GM23338 (cell line): ENCODE results near the gene CEP44. TPM values are rescaled to one million over a fixed set of nuclear protein-coding genes. Genes with fewer than 3 reads are reported as not detected.
A peak's percentile ranks its signal among the peaks of the same experiment; 100 is the strongest.

ENCODE experiments used
- ATAC-seq: fragments of 200-7000 bp; cut with Tn5 transposase; 3 replicates; pipeline ENCODE4 v1.9.1; 2020
- DNase-seq: peaks from one replicate; pipeline ENCODE4 v3.0.0-alpha.2; 2015; ENCODE audit warnings: low spot score
- H2AFZ ChIP-seq: fragments of 200-600 bp; sonication (generic); 2 replicates; pipeline ENCODE4 v1.8.0; 2016; ENCODE audit warnings: antibody characterized with exemption, mild to moderate bottlenecking, moderate library complexity
- H3F3A ChIP-seq: fragments of 200-600 bp; sonication (generic); replicated peaks from 2 replicates; pipeline ENCODE4 v1.8.0; 2017; ENCODE audit warnings: antibody characterized with exemption, mixed run types, low read depth
- H3K27ac ChIP-seq: fragments of 200-600 bp; sonication (generic); 2 replicates; pipeline ENCODE4 v1.6.1; 2016; ENCODE audit warnings: low read depth
- H3K27me3 ChIP-seq: fragments of 200-600 bp; sonication (generic); 2 replicates; pipeline ENCODE4 v1.8.0; 2016; ENCODE audit warnings: mild to moderate bottlenecking, mixed run types, moderate library complexity; ENCODE audit not compliant: insufficient read depth
- H3K36me3 ChIP-seq: fragments of 200-600 bp; sonication (generic); 2 replicates; pipeline ENCODE4 v1.8.0; 2016; ENCODE audit warnings: mild to moderate bottlenecking; ENCODE audit not compliant: insufficient read depth
- H3K4me1 ChIP-seq: fragments of 200-600 bp; sonication (generic); 2 replicates; pipeline ENCODE4 v1.8.0; 2016; ENCODE audit warnings: mild to moderate bottlenecking, moderate library complexity; ENCODE audit not compliant: insufficient read depth
- H3K4me2 ChIP-seq: fragments of 200-600 bp; sonication (generic); 2 replicates; pipeline ENCODE4 v1.7.1; 2017; ENCODE audit warnings: mixed run types
- H3K4me3 ChIP-seq: fragments of 200-600 bp; sonication (generic); 2 replicates; pipeline ENCODE4 v1.6.1; 2016; ENCODE audit warnings: mixed run types
- H3K79me2 ChIP-seq: fragments of 200-600 bp; sonication (generic); replicated peaks from 2 replicates; pipeline ENCODE4 v1.8.0; 2017; ENCODE audit warnings: mild to moderate bottlenecking; ENCODE audit not compliant: insufficient read depth
- H3K9me2 ChIP-seq: fragments of 200-600 bp; sonication (generic); 2 replicates; pipeline ENCODE4 v1.8.0; 2017; ENCODE audit not compliant: insufficient read depth
- H4K20me1 ChIP-seq: fragments of 200-600 bp; sonication (generic); replicated peaks from 2 replicates; pipeline ENCODE4 v1.8.0; 2017; ENCODE audit warnings: mild to moderate bottlenecking; ENCODE audit not compliant: insufficient read depth
- H3K27ac Mint-ChIP-seq: 2 replicates; pipeline ENCODE4 v1.8.0; 2020; ENCODE audit warnings: inconsistent platforms, mild to moderate bottlenecking, moderate library complexity, mixed read lengths
- H3K27me3 Mint-ChIP-seq: 3 replicates; pipeline ENCODE4 v1.8.0; 2022; ENCODE audit warnings: low read depth, mild to moderate bottlenecking, moderate library complexity, mixed read lengths, inconsistent platforms; ENCODE audit not compliant: insufficient read depth, poor library complexity
- H3K36me3 Mint-ChIP-seq: 3 replicates; pipeline ENCODE4 v1.8.0; 2021; ENCODE audit warnings: low read depth, mild to moderate bottlenecking, inconsistent platforms, moderate library complexity, mixed read lengths
- H3K4me1 Mint-ChIP-seq: 3 replicates; pipeline ENCODE4 v1.8.0; 2020; ENCODE audit warnings: mild to moderate bottlenecking, inconsistent platforms, mixed read lengths
- H3K4me3 Mint-ChIP-seq: 3 replicates; pipeline ENCODE4 v1.8.0; 2021; ENCODE audit warnings: moderate library complexity, mild to moderate bottlenecking, inconsistent platforms, mixed read lengths
- H3K9me3 Mint-ChIP-seq: 3 replicates; pipeline ENCODE4 v1.8.0; 2020; ENCODE audit warnings: moderate library complexity, mild to moderate bottlenecking, inconsistent platforms, mixed read lengths
- CREB1 ChIP-seq: fragments of 250-450 bp; sonication (Bioruptor Pico); IDR thresholded peaks from 2 replicates; pipeline ENCODE4 v1.5.0; 2020; ENCODE audit warnings: low read depth, mild to moderate bottlenecking, moderate library complexity
- CTCF ChIP-seq, 2 experiments: fragments of 200-600 bp in 1 of 2; sonication (generic) in 1 of 2; conservative IDR thresholded peaks; 2 replicates each; pipeline versions ENCODE4 v1.5.1 to v1.6.1; 2016 to 2017; ENCODE audit warnings: antibody characterized with exemption in 2 of 2, low read depth in 2 of 2, mild to moderate bottlenecking in 2 of 2, moderate library complexity in 1 of 2
- ETS1 ChIP-seq: IDR thresholded peaks from 2 replicates; pipeline ENCODE4 v1.6.1; 2016; ENCODE audit warnings: antibody characterized with exemption
- EZH2 ChIP-seq: fragments of 200-600 bp; sonication (generic); IDR thresholded peaks from one replicate; pipeline ENCODE4 v1.8.0; 2017; ENCODE audit warnings: antibody characterized with exemption, mild to moderate bottlenecking, low read depth; ENCODE audit not compliant: unreplicated experiment
- JUNB ChIP-seq: IDR thresholded peaks from one replicate; pipeline ENCODE4 v1.6.1; 2016; ENCODE audit warnings: antibody characterized with exemption; ENCODE audit not compliant: unreplicated experiment
- NANOG ChIP-seq: IDR thresholded peaks from 2 replicates; pipeline ENCODE4 v1.6.1; 2016; ENCODE audit warnings: antibody characterized with exemption, borderline replicate concordance
- POLR2AphosphoS5 ChIP-seq: IDR thresholded peaks from 2 replicates; pipeline ENCODE4 v1.6.1; 2016; ENCODE audit warnings: antibody characterized with exemption, low read depth
- REST ChIP-seq: IDR thresholded peaks from one replicate; pipeline ENCODE4 v1.6.1; 2018; ENCODE audit warnings: antibody characterized with exemption; ENCODE audit not compliant: unreplicated experiment
- STAT1 ChIP-seq: IDR thresholded peaks from one replicate; pipeline ENCODE4 v1.6.1; 2016; ENCODE audit warnings: antibody characterized with exemption; ENCODE audit not compliant: unreplicated experiment
- ZNF114 ChIP-seq: fragments of 250-450 bp; sonication (Bioruptor Pico); IDR thresholded peaks from 2 replicates; pipeline ENCODE4 v1.5.0; 2020; ENCODE audit warnings: mild to moderate bottlenecking, moderate library complexity
- ZNF331 ChIP-seq: fragments of 250-450 bp; sonication (Bioruptor Pico); IDR thresholded peaks from 2 replicates; pipeline ENCODE4 v1.5.0; 2020; ENCODE audit warnings: low read depth, mild to moderate bottlenecking, moderate library complexity
- ZNF462 ChIP-seq: fragments of 250-450 bp; sonication (Bioruptor Pico); IDR thresholded peaks from 2 replicates; pipeline ENCODE4 v1.5.0; 2020; ENCODE audit warnings: mild to moderate bottlenecking, moderate library complexity
- polyA plus RNA-seq: library from polyadenylated mRNA; unstranded; fragments of >200 nt; fragmentation: Nextera tagmentation; extraction: Ambion mirVana; gene quantifications from 2 replicates; pipeline ENCODE4 v1.2.1, GENCODE V29; 2016
- total RNA-seq: library from RNA; depleted of rRNA; stranded (reverse); fragments of >200 nt; shearing (Covaris generic); gene quantifications from 2 replicates; pipeline ENCODE4 v1.2.3, GENCODE V29; 2014

The CEP44 gene
- total and polyA plus RNA-seq, 2 experiments from 2014 or later: 12.1 to 17.4 TPM

- TF ChIP-seq POLR2AphosphoS5 (no peak), NANOG (no peak), STAT1 (no peak)
Observed at GRCh38 chr4:174332741-174333493, 49.2 kb downstream of the CEP44 start (continued).

- Mint-ChIP-seq H3K4me3 (no peak overlapping the region), H3K27ac (peak overlapping the region; percentile 40; the same call in 1 of the 2 replicates), H3K9me3 (no peaks in the 10 kb centered on the region), H3K27me3 (no peaks in the 10 kb centered on the region), H3K36me3 (no peaks in the 10 kb centered on the region), H3K4me1 (peaks cover 8% of the 10 kb centered on the region)
- Histone ChIP-seq H2AFZ (peak overlapping the region; percentile 33), H3K36me3 (no peaks in the 10 kb centered on the region), H4K20me1 (no peaks in the 10 kb centered on the region), H3K27ac (no peak overlapping the region), H3K4me2 (no peak overlapping the region), H3K9me2 (0 out of 2 replicates have a peak, but pooled peaks cover 3% of the 10 kb centered on the region), H3K4me3 (no peak overlapping the region), H3K79me2 (no peaks in the 10 kb centered on the region), H3K4me1 (peaks cover 8% of the 10 kb centered on the region), H3K27me3 (no peaks in the 10 kb centered on the region), H3F3A (no peaks in the 10 kb centered on the region)
- ATAC-seq (no peak), DNase-seq (no peak)
- TF ChIP-seq ZNF114 (CRISPR knock-in tag): no peak
- no peak for TF ChIP-seq CTCF (conservative IDR thresholded peaks at IDR 0.05; ENCODE audit: low read depth in 2 of 2)
- TF ChIP-seq POLR2AphosphoS5: no peak
- no peak for TF ChIP-seq ETS1
- no peak for TF ChIP-seq ZNF462 (CRISPR knock-in tag)
- no peak for TF ChIP-seq CREB1 (CRISPR knock-in tag)
- no peak for TF ChIP-seq REST
- TF ChIP-seq ZNF331: no peak
- no peak for TF ChIP-seq EZH2
- no peak for TF ChIP-seq JUNB
Observed at GRCh38 chr4:174334628-174335027, 50.9 kb downstream of the CEP44 start.
